Esophagus muscularis mucosa (tissue), 4 donors: ENCODE results near the gene SEMA3G.

Experiments
- CTCF ChIP-seq, 3 experiments: fragments of 200-600 bp in 2 of 3; fragments of 450-650 bp in 1 of 3; sonication (generic) in 2 of 3; IDR thresholded peaks; one replicate each; pipeline ENCODE4 v1.5.1; 2017 to 2019; ENCODE audit warnings: antibody characterized with exemption in 3 of 3, mild to moderate bottlenecking in 2 of 3, moderate library complexity in 1 of 3
- EP300 ChIP-seq: sonication (generic); formaldehyde crosslinking; IDR thresholded peaks from one replicate; pipeline ENCODE4 v1.6.1; 2017; ENCODE audit warnings: antibody characterized with exemption
- POLR2A ChIP-seq: fragments of 450-650 bp; IDR thresholded peaks from one replicate; pipeline ENCODE4 v1.6.1; 2017; ENCODE audit warnings: antibody characterized with exemption, moderate library complexity, mild to moderate bottlenecking, low read depth
- POLR2AphosphoS5 ChIP-seq, 2 donors: sonication (generic); formaldehyde crosslinking; IDR thresholded peaks; one replicate each; pipeline ENCODE4 v1.6.1; 2017; ENCODE audit warnings: antibody characterized with exemption in 2 of 2

DNA sequence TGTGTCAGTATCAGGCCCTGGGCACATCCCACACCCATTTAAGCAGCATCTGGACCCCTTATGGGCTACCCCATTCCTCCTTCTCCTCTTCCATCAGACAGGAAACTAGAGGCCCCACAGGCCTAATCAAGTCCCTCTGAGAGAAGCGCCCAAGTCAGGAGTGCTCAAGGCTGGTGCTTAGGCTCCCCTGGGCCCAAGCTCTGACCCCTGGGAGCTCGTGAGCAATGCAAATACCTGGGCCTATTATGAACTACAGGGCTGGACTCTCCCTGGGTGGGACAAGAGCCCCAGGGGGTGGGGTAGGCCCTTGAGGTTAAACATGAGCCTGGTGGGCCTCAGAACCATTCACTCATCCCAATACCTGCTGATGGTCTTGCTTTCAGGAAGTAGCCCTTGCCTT is 57.4 kb downstream of the SEMA3G start:
- no peak for TF ChIP-seq CTCF (IDR thresholded peaks at IDR 0.05)
- no peak for TF ChIP-seq POLR2A
- TF ChIP-seq POLR2AphosphoS5 (IDR thresholded peaks at IDR 0.05): no peak
- TF ChIP-seq EP300: no peak
